Activated T-helper 1 cell treated with Interleukin-2 at 50 U/mL for 16 hours (primary cell): Measurements from ENCODE around the gene ZNF281.
"Not testable (repeated sequence)": the region's sequence is repeated elsewhere in the genome, so short reads cannot be mapped to it uniquely, and the experiment has no call there.

ENCODE experiments used
- DNase-seq: peaks from one replicate; pipeline ENCODE4 v3.0.0-alpha.2; 2020; ENCODE audit warnings: low read depth

The ZNF281 gene, protein sequence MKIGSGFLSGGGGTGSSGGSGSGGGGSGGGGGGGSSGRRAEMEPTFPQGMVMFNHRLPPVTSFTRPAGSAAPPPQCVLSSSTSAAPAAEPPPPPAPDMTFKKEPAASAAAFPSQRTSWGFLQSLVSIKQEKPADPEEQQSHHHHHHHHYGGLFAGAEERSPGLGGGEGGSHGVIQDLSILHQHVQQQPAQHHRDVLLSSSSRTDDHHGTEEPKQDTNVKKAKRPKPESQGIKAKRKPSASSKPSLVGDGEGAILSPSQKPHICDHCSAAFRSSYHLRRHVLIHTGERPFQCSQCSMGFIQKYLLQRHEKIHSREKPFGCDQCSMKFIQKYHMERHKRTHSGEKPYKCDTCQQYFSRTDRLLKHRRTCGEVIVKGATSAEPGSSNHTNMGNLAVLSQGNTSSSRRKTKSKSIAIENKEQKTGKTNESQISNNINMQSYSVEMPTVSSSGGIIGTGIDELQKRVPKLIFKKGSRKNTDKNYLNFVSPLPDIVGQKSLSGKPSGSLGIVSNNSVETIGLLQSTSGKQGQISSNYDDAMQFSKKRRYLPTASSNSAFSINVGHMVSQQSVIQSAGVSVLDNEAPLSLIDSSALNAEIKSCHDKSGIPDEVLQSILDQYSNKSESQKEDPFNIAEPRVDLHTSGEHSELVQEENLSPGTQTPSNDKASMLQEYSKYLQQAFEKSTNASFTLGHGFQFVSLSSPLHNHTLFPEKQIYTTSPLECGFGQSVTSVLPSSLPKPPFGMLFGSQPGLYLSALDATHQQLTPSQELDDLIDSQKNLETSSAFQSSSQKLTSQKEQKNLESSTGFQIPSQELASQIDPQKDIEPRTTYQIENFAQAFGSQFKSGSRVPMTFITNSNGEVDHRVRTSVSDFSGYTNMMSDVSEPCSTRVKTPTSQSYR

GRCh38 chr1:200409761-200410565, at the start of gene ZNF281:
Gene ZNF281 (minus strand): TSS chr1:200410036. CDS start chr1:200409705, 331 bp downstream.
- DNase-seq: peak; percentile 92

- no peak for DNase-seq
Measured at GRCh38 chr1:200458780-200459179, 48.9 kb upstream of the ZNF281 start.

DNA sequence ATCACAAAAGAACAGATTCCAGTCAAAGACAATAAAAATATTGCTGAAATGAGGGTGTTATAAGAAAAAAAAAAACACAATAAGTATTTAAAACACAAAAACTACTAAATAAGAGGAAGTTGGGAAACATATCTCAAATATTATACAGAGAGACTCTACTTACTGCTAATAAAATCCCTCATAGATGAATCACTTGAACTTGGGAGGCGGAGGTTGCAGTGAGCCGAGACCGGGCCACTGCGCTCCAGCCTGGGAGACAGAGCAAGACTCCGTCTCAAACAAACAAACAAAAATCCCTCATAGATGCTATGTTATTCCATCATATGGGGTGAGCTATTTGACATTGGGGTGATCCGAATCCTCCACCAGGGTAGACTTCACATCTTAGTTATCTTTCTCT, 48.0 kb upstream of the ZNF281 start:
- no peak for DNase-seq

GRCh38 chr1:200454425-200454824, 44.6 kb upstream of the ZNF281 start:
- no peak for DNase-seq

GRCh38 chr1:200453553-200453905, 43.7 kb upstream of the ZNF281 start:
- DNase-seq: no peak

GRCh38 chr1:200452850-200453552, 43.2 kb upstream of the ZNF281 start:
- DNase-seq: no peak

DNA sequence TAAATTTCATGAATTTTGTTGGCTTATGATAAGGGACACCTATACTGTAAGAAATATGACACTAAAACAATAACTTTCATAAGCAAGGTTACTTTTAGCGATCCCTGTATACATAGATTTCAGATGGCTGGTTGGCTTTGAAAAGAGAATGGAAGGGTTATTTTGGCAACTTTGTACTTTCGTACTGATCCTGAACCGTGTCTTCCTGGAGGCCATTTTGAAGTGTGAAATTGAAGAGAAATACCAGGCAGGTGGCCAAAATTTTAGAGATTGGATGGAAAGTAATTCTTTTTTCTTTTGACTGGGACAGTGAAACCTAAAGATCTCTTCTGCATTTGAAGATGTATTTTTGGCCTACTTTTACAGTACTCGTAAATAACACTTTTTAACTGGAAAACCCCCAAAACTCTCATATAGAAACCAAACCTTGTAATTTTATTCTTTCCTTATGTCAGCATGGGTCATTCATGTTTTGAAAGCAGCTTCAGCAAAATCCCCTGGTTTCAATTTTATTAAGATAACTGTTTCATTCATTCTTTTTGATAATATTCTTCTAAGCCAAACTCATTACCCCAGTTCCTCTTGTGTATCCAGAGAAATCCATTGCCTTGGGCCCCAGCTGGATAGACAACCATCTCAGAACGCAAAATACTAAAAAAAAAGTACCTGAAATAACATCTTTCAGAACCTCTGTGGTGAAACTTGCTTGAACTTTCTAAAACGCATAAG, 38.4 kb upstream of the ZNF281 start:
- no peak for DNase-seq

DNA sequence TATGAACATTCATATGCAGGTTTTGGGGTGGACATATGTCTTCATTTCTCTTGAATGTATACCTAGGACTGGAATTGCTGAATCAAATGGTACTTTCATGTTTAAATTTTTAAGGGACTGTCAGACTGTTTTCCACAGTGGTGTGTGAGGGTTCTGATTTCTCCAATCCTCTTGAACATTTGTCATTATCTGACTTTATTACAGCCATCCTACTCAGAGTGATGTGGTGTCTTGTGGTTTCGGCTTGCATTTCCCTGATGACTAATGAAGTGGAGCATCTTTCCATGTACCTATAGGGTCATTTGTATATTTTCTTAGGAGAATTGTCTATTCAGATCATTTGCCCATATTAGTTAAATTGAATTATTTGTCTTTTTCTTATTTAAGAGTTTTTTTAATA, 35.4 kb upstream of the ZNF281 start:
- no peak for DNase-seq

- no peak for DNase-seq
Measured at GRCh38 chr1:200444478-200444877, 34.6 kb upstream of the ZNF281 start.

DNA sequence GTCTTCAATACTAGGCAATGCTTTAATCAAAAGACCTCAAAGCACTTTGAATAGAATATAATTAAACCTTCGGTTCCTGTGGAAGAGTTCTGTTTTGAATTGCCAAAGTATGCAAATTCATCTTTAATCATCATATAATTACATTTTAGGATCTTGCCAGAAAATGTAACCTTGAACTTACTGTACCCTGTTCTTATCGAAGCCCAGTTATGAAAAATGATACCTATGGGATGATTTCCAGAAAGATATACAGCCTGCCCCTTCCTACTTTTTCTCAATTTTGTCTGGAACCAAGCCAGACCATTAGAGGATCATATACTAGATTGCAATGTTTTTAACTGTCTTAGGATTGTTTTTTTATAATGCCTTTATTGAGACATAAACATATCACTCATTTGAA, 34.0 kb upstream of the ZNF281 start:
- no peak for DNase-seq

DNA sequence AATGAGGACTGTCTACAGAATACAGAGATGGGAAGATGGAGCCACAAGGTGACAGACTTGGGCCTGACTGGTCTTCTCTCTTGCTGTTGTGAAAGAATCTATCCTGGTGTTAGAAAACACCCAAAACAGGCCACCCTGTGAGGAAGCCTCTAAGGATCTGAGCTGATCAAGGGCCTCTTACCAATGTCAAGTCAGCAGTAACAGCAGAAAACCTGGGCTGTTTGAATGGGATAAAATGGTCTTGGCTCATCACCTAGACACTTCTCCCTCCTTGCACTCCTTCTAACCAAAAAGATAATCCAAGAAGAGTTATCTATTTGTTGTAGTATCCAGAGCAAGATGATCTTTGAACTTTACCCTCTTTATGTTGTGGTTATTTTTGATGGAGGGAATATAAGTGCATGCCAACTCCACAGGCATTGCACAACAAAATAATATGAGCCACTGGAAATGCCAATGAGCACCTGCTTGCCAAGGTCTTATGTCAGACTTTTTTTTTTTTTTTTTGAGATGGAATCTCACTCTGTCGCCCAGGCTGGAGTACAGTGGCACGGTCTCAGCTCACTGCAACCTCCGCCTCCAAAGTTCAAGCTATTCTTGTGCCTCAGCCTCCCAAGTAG, 32.8 kb upstream of the ZNF281 start:
- no peak for DNase-seq

GRCh38 chr1:200442023-200442422, 32.2 kb upstream of the ZNF281 start:
- DNase-seq: no peak

GRCh38 chr1:200438911-200439310, 29.1 kb upstream of the ZNF281 start:
- no peak for DNase-seq

GRCh38 chr1:200438413-200438812, 28.6 kb upstream of the ZNF281 start:
- DNase-seq: not testable (repeated sequence)

- DNase-seq: no peak
Measured at GRCh38 chr1:200437556-200438203, 27.8 kb upstream of the ZNF281 start.

GRCh38 chr1:200437088-200437487, 27.3 kb upstream of the ZNF281 start:
- DNase-seq: no peak

- DNase-seq: no peak
Measured at GRCh38 chr1:200436436-200436835, 26.6 kb upstream of the ZNF281 start.

GRCh38 chr1:200435200-200435780, 25.5 kb upstream of the ZNF281 start:
- DNase-seq: no peak

GRCh38 chr1:200433586-200433985, 23.8 kb upstream of the ZNF281 start:
- DNase-seq: no peak

DNA sequence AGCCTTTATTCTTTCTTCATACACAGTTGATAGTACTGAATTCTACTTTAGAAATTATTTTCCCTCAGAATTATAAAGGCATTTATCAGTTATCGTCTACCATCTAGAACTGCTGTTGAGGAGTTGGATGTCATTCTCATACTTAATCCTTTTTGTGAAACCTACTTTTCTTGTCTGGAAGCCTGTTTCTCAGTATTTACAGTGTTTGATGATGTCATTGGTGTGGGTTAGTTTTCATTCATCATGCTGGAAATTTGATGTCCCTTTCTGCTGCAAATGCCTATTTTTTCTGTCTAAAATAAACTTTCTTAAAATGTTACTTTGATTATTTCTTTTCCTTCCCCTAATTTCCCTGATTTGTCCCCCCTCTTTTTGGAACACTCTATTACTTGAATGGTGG, 22.8 kb upstream of the ZNF281 start:
- no peak for DNase-seq
